Neural cell (in vitro differentiated cells): ENCODE data around the gene LGALS12. TPM values are rescaled to one million over a fixed set of nuclear protein-coding genes. Genes with fewer than 3 reads are reported as not detected.

Experiments
- H2AFZ ChIP-seq: fragments of 200-600, 300-800 bp; sonication (generic), shearing (Covaris generic); 2 replicates; pipeline ENCODE4 v1.6.0; 2014; ENCODE audit warnings: low read depth, mild to moderate bottlenecking, antibody characterized with exemption, low read length, moderate library complexity
- H3F3A ChIP-seq: fragments of 200-600 bp; shearing (Covaris generic); 2 replicates; pipeline ENCODE4 v1.6.1; 2016; ENCODE audit warnings: mild to moderate bottlenecking, moderate library complexity, mixed read lengths, antibody characterized with exemption, low read length; ENCODE audit not compliant: insufficient read depth, poor library complexity, severe bottlenecking
- H3K27ac ChIP-seq: fragments of 200-600, 300-800 bp; sonication (generic), shearing (Covaris generic); 2 replicates; pipeline ENCODE4 v1.5.1; 2014; ENCODE audit warnings: mild to moderate bottlenecking, low read length, moderate library complexity
- H3K27me3 ChIP-seq: fragments of 300-800, 200-600 bp; sonication (generic), shearing (Covaris generic); 2 replicates; pipeline ENCODE4 v1.6.0; 2014; ENCODE audit warnings: mild to moderate bottlenecking, low read depth, low read length, moderate library complexity; ENCODE audit not compliant: insufficient read depth
- H3K36me3 ChIP-seq: fragments of 300-800, 200-600 bp; sonication (generic), shearing (Covaris generic); 2 replicates; pipeline ENCODE4 v1.5.1; 2014; ENCODE audit warnings: mild to moderate bottlenecking, antibody characterized with exemption, low read length, moderate library complexity; ENCODE audit not compliant: insufficient read depth
- H3K4me2 ChIP-seq: fragments of 300-800, 200-600 bp; sonication (generic), shearing (Covaris generic); 2 replicates; pipeline ENCODE4 v1.6.0; 2014; ENCODE audit warnings: mild to moderate bottlenecking, low read length
- H3K4me3 ChIP-seq: fragments of 300-800, 200-600 bp; sonication (generic), shearing (Covaris generic); 2 replicates; pipeline ENCODE4 v1.5.1; 2014; ENCODE audit warnings: mild to moderate bottlenecking, low read length, moderate library complexity
- H3K79me2 ChIP-seq: fragments of 200-600 bp; shearing (Covaris generic); replicated peaks from 2 replicates; pipeline ENCODE4 v1.6.0; 2014; ENCODE audit warnings: mild to moderate bottlenecking, low read length, moderate library complexity; ENCODE audit not compliant: insufficient read depth
- H3K9ac ChIP-seq: fragments of 300-800, 200-600 bp; sonication (generic), shearing (Covaris generic); 2 replicates; pipeline ENCODE4 v1.6.1; 2016; ENCODE audit warnings: mild to moderate bottlenecking, low read length, mixed read lengths
- H3K9me2 ChIP-seq: fragments of 200-600 bp; shearing (Covaris generic); 2 replicates; pipeline ENCODE4 v1.6.1; 2016; ENCODE audit warnings: mild to moderate bottlenecking, low read length, mixed read lengths; ENCODE audit not compliant: insufficient read depth
- H3K9me3 ChIP-seq: fragments of 200-600, 300-800 bp; sonication (generic), shearing (Covaris generic); 2 replicates; pipeline ENCODE4 v1.6.1; 2016; ENCODE audit warnings: mild to moderate bottlenecking, mixed run types, low read length, moderate library complexity, mixed read lengths
- H4K20me1 ChIP-seq: fragments of 200-600 bp; shearing (Covaris generic); 2 replicates; pipeline ENCODE4 v1.6.1; 2016; ENCODE audit warnings: mild to moderate bottlenecking, mixed run types; ENCODE audit not compliant: insufficient read depth
- CTCF ChIP-seq: fragments of 450-650 bp; IDR thresholded peaks from 2 replicates; pipeline ENCODE4 v1.5.1; 2014; ENCODE audit warnings: antibody characterized with exemption, mild to moderate bottlenecking, moderate library complexity; ENCODE audit not compliant: poor library complexity, severe bottlenecking
- EP300 ChIP-seq: fragments of 450-650 bp; conservative IDR thresholded peaks from 2 replicates; pipeline ENCODE4 v1.6.1; 2014; ENCODE audit warnings: antibody characterized with exemption, mild to moderate bottlenecking, moderate library complexity; ENCODE audit not compliant: poor library complexity, severe bottlenecking
- EZH2 ChIP-seq: fragments of 200-600, 300-800 bp; shearing (Covaris generic), sonication (generic); IDR thresholded peaks from 2 replicates; pipeline ENCODE4 v1.6.1; 2014; ENCODE audit warnings: antibody characterized with exemption, low read length, borderline replicate concordance, mild to moderate bottlenecking; ENCODE audit not compliant: insufficient read depth, poor library complexity, severe bottlenecking
- MXI1 ChIP-seq: fragments of 450-650 bp; conservative IDR thresholded peaks from 2 replicates; pipeline ENCODE4 v1.6.1; 2014; ENCODE audit warnings: antibody characterized with exemption, mild to moderate bottlenecking; ENCODE audit not compliant: poor library complexity, severe bottlenecking
- POLR2AphosphoS5 ChIP-seq: IDR thresholded peaks from 2 replicates; pipeline ENCODE4 v1.6.1; 2012
- RAD21 ChIP-seq: fragments of 450-650 bp; conservative IDR thresholded peaks from 2 replicates; pipeline ENCODE4 v1.6.1; 2014; ENCODE audit warnings: antibody characterized with exemption, mild to moderate bottlenecking, moderate library complexity
- REST ChIP-seq: IDR thresholded peaks from 2 replicates; pipeline ENCODE4 v1.6.1; 2012; ENCODE audit warnings: borderline replicate concordance
- SMC3 ChIP-seq: fragments of 450-650 bp; conservative IDR thresholded peaks from 2 replicates; pipeline ENCODE4 v1.6.1; 2014; ENCODE audit warnings: antibody characterized with exemption, mild to moderate bottlenecking, moderate library complexity; ENCODE audit not compliant: poor library complexity
- TAF1 ChIP-seq: IDR thresholded peaks from 2 replicates; pipeline ENCODE4 v1.6.1; 2012; ENCODE audit warnings: low read depth
- polyA plus RNA-seq: library from polyadenylated mRNA; depleted of rRNA; stranded (reverse); fragments of >200 nt; gene quantifications from 2 replicates; pipeline ENCODE4 v1.2.3, GENCODE V29; 2014

LGALS12 gene
- polyA plus RNA-seq, 1 donor from 2014 or later = not detected

- H3F3A ChIP-seq = no peaks in the 10 kb centered on the region
- H3K4me2 ChIP-seq = no peak overlapping the region
- no peaks in the 10 kb centered on the region for H3K9me2 ChIP-seq
- no peak overlapping the region for H2AFZ ChIP-seq
- TF ChIP-seq REST = no peak
- H3K36me3 ChIP-seq = no peaks in the 10 kb centered on the region
- no peaks in the 10 kb centered on the region for H3K79me2 ChIP-seq
- no peak overlapping the region for H3K4me3 ChIP-seq
- peaks cover 4% of the 10 kb centered on the region for H3K9me3 ChIP-seq
- no peaks in the 10 kb centered on the region for H4K20me1 ChIP-seq
- H3K9ac ChIP-seq = no peak overlapping the region
- no peaks in the 10 kb centered on the region for H3K27me3 ChIP-seq
- H3K27ac ChIP-seq = no peak overlapping the region
These were observed 33.5 kb upstream of the LGALS12 start for GRCh38 chr11:63472372-63472771.

- Histone ChIP-seq H3K36me3 (no peaks in the 10 kb centered on the region), H2AFZ (no peak overlapping the region), H3F3A (no peaks in the 10 kb centered on the region), H3K4me3 (no peak overlapping the region), H3K9me3 (peaks cover 4% of the 10 kb centered on the region), H3K27me3 (no peaks in the 10 kb centered on the region), H3K27ac (no peak overlapping the region), H4K20me1 (no peaks in the 10 kb centered on the region), H3K9me2 (no peaks in the 10 kb centered on the region), H3K9ac (no peak overlapping the region), H3K79me2 (no peaks in the 10 kb centered on the region), H3K4me2 (no peak overlapping the region)
- TF ChIP-seq EP300 = no peak
- TF ChIP-seq RAD21 = no peak
- no peak for TF ChIP-seq POLR2AphosphoS5
- TF ChIP-seq MXI1 = no peak
- TF ChIP-seq TAF1 = no peak
- TF ChIP-seq CTCF = no peak
- no peak for TF ChIP-seq SMC3
- no peak for TF ChIP-seq REST
- TF ChIP-seq EZH2 = no peak
These were observed 29.3 kb upstream of the LGALS12 start for GRCh38 chr11:63476618-63477017.
